H1 (cell line): ENCODE results near the gene PRSS21. TPM values are rescaled to one million over a fixed set of nuclear protein-coding genes. Genes with fewer than 3 reads are reported as not detected.

Source experiments
- BACH1 ChIP-seq: IDR thresholded peaks from 2 replicates; pipeline ENCODE4 v1.6.1; 2012; ENCODE audit warnings: low read length, improper control_type of control experiment
- CBX5 ChIP-seq: fragments of 300-800, 300-1000 bp; sonication (generic); IDR thresholded peaks from 2 replicates; pipeline ENCODE4 v1.7.1; 2016; ENCODE audit warnings: antibody characterized with exemption, low read length, low read depth
- POLR2AphosphoS5 ChIP-seq: IDR thresholded peaks from 2 replicates; pipeline ENCODE4 v1.6.1; 2011; ENCODE audit warnings: low read depth, low read length
- SUZ12 ChIP-seq: fragments of 200-600 bp; sonication (generic); IDR thresholded peaks from 2 replicates; pipeline ENCODE4 v1.6.1; 2012; ENCODE audit warnings: mild to moderate bottlenecking, inconsistent platforms, low read length, moderate library complexity, mixed read lengths
- TAF7 ChIP-seq: optimal IDR thresholded peaks from 2 replicates; pipeline ENCODE3; 2011; ENCODE audit warnings: low read depth, mild to moderate bottlenecking, inconsistent platforms, low read length, moderate library complexity, borderline replicate concordance
- polyA plus RNA-seq, 7 experiments: library from polyadenylated mRNA; depleted of rRNA in 3 of 7; stranded (reverse) in 5 of 7; unstranded in 2 of 7; fragments of >200 nt in 5 of 7; fragments of 200-250 nt in 2 of 7; gene quantifications; 1 replicate in 5 of 7; 2 replicates in 1 of 7; 4 replicates in 1 of 7; pipeline versions ENCODE4 v1.2.1 to v1.2.3, GENCODE V29; 2011 to 2013; ENCODE audit warnings: missing spikeins in 2 of 7, mixed read lengths in 2 of 7
- total RNA-seq: library from RNA; stranded (reverse); fragmentation: NEBNext Ultra II Directional; extraction: Animal tissue kit (Norgen Biotek cat#: 25700); gene quantifications from 2 replicates; pipeline ENCODE4 v1.2.1, GENCODE V29; 2021
- TF ChIP-seq, protein P1 (sequence below): fragments of 300-600 bp; sonication (generic); IDR thresholded peaks from 2 replicates; pipeline ENCODE4 v1.7.1; 2012; ENCODE audit warnings: low read length, moderate library complexity, mild to moderate bottlenecking, inconsistent platforms; ENCODE audit not compliant: insufficient replicate concordance

The PRSS21 gene
- total and polyA plus RNA-seq, 2 of the 8 experiments (the other 6 are each of a cell fraction or from before 2014, with no cell fraction given): 0.76 to 1.0 TPM

DNA sequence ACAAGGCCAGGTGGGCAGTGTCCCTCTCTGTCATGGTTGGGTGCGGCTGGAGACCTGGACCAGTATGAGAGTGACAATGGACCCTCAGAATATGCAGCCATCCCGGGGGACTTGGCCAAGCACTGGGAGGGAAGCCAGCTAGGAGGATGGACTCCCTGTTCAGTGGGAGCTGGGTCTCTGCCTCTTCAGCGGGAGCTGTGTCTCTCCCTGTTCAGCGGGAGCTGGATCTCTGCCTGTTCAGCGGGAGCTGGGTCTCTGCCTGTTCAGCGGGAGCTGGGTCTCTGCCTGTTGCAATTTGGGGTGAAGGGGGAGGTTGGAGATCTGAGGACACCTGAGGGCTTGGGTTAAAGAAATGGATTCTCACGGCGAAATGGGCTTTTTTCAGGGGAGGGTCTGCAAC, 25.9 kb upstream of the PRSS21 start (continued):
- TF ChIP-seq BACH1 (no peak), SUZ12 (no peak), POLR2AphosphoS5 (no peak), TAF7 (no peak), CBX5 (no peak)
- TF ChIP-seq, protein P1, sequence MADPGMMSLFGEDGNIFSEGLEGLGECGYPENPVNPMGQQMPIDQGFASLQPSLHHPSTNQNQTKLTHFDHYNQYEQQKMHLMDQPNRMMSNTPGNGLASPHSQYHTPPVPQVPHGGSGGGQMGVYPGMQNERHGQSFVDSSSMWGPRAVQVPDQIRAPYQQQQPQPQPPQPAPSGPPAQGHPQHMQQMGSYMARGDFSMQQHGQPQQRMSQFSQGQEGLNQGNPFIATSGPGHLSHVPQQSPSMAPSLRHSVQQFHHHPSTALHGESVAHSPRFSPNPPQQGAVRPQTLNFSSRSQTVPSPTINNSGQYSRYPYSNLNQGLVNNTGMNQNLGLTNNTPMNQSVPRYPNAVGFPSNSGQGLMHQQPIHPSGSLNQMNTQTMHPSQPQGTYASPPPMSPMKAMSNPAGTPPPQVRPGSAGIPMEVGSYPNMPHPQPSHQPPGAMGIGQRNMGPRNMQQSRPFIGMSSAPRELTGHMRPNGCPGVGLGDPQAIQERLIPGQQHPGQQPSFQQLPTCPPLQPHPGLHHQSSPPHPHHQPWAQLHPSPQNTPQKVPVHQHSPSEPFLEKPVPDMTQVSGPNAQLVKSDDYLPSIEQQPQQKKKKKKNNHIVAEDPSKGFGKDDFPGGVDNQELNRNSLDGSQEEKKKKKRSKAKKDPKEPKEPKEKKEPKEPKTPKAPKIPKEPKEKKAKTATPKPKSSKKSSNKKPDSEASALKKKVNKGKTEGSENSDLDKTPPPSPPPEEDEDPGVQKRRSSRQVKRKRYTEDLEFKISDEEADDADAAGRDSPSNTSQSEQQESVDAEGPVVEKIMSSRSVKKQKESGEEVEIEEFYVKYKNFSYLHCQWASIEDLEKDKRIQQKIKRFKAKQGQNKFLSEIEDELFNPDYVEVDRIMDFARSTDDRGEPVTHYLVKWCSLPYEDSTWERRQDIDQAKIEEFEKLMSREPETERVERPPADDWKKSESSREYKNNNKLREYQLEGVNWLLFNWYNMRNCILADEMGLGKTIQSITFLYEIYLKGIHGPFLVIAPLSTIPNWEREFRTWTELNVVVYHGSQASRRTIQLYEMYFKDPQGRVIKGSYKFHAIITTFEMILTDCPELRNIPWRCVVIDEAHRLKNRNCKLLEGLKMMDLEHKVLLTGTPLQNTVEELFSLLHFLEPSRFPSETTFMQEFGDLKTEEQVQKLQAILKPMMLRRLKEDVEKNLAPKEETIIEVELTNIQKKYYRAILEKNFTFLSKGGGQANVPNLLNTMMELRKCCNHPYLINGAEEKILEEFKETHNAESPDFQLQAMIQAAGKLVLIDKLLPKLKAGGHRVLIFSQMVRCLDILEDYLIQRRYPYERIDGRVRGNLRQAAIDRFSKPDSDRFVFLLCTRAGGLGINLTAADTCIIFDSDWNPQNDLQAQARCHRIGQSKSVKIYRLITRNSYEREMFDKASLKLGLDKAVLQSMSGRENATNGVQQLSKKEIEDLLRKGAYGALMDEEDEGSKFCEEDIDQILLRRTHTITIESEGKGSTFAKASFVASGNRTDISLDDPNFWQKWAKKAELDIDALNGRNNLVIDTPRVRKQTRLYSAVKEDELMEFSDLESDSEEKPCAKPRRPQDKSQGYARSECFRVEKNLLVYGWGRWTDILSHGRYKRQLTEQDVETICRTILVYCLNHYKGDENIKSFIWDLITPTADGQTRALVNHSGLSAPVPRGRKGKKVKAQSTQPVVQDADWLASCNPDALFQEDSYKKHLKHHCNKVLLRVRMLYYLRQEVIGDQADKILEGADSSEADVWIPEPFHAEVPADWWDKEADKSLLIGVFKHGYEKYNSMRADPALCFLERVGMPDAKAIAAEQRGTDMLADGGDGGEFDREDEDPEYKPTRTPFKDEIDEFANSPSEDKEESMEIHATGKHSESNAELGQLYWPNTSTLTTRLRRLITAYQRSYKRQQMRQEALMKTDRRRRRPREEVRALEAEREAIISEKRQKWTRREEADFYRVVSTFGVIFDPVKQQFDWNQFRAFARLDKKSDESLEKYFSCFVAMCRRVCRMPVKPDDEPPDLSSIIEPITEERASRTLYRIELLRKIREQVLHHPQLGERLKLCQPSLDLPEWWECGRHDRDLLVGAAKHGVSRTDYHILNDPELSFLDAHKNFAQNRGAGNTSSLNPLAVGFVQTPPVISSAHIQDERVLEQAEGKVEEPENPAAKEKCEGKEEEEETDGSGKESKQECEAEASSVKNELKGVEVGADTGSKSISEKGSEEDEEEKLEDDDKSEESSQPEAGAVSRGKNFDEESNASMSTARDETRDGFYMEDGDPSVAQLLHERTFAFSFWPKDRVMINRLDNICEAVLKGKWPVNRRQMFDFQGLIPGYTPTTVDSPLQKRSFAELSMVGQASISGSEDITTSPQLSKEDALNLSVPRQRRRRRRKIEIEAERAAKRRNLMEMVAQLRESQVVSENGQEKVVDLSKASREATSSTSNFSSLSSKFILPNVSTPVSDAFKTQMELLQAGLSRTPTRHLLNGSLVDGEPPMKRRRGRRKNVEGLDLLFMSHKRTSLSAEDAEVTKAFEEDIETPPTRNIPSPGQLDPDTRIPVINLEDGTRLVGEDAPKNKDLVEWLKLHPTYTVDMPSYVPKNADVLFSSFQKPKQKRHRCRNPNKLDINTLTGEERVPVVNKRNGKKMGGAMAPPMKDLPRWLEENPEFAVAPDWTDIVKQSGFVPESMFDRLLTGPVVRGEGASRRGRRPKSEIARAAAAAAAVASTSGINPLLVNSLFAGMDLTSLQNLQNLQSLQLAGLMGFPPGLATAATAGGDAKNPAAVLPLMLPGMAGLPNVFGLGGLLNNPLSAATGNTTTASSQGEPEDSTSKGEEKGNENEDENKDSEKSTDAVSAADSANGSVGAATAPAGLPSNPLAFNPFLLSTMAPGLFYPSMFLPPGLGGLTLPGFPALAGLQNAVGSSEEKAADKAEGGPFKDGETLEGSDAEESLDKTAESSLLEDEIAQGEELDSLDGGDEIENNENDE: no peak
- TF ChIP-seq, all 59 proteins: peak for 0
